Sigmoid colon (tissue), 4 donors: ENCODE results near the gene PITX3.

ENCODE experiments used
- CTCF ChIP-seq, 4 experiments: fragments of 450-650 bp in 3 of 4; fragments of 200-600 bp in 1 of 4; IDR thresholded peaks; one replicate each; pipeline ENCODE4 v1.5.1; 2016 to 2019; ENCODE audit warnings: antibody characterized with exemption in 4 of 4, mild to moderate bottlenecking in 3 of 4, moderate library complexity in 2 of 4
- EP300 ChIP-seq, 4 donors: sonication (generic); formaldehyde crosslinking; IDR thresholded peaks; one replicate each; pipeline ENCODE4 v1.6.1; 2017; ENCODE audit warnings: antibody characterized with exemption in 4 of 4
- POLR2A ChIP-seq, 2 donors: fragments of 450-650 bp; IDR thresholded peaks; one replicate each; pipeline ENCODE4 v1.6.1; 2016; ENCODE audit warnings: antibody characterized with exemption in 2 of 2, mild to moderate bottlenecking in 2 of 2, moderate library complexity in 2 of 2
- POLR2AphosphoS5 ChIP-seq, 4 donors: sonication (generic); formaldehyde crosslinking; IDR thresholded peaks; one replicate each; pipeline ENCODE4 v1.6.1; 2017; ENCODE audit warnings: antibody characterized with exemption in 4 of 4

GRCh38 chr10:102184606-102185005 lies 56.7 kb downstream of the PITX3 start:
- TF ChIP-seq CTCF (IDR thresholded peaks at IDR 0.05) (no peak), POLR2A (IDR thresholded peaks at IDR 0.05) (no peak), EP300 (IDR thresholded peaks at IDR 0.05) (no peak), POLR2AphosphoS5 (IDR thresholded peaks at IDR 0.05) (no peak)
